Amniotic epithelial cell (primary cell): ENCODE results near the gene SHD.
"Not testable (repeated sequence)": the region's sequence is repeated elsewhere in the genome, so short reads cannot be mapped to it uniquely, and the experiment has no call there.

Experiments
- DNase-seq: peaks from one replicate; pipeline ENCODE4 v3.0.0-alpha.2; 2010; ENCODE audit warnings: low read depth

Gene SHD

GRCh38 chr19:4327252-4327876 lies 48.3 kb downstream of the SHD start:
- peak; percentile 39 for DNase-seq

- no peak for DNase-seq
Observed at GRCh38 chr19:4327877-4328242, 48.8 kb downstream of the SHD start.

- DNase-seq, result peak; percentile 81
Observed at GRCh38 chr19:4328243-4328990, 49.4 kb downstream of the SHD start.

GRCh38 chr19:4328991-4329681 lies 50.1 kb downstream of the SHD start:
- DNase-seq, result not testable (repeated sequence)

GRCh38 chr19:4329858-4330257 lies 50.8 kb downstream of the SHD start:
- no peak for DNase-seq

- DNase-seq, result no peak
Observed at GRCh38 chr19:4334929-4335570, 56.0 kb downstream of the SHD start.

- DNase-seq, result peak; percentile 15
Observed at GRCh38 chr19:4337906-4338440, 58.9 kb downstream of the SHD start.

- DNase-seq, result peak; percentile 40
Observed at GRCh38 chr19:4338441-4339355, 59.6 kb downstream of the SHD start, which contains the start of gene STAP2. Gene STAP2, minus strand, starts transcription at chr19:4338827. Its CDS starts 74 bp downstream, at chr19:4338753.
